ENCODE data around the gene CREB3.

The CREB3 gene

GRCh38 chr9:35748242-35748857 lies 15.9 kb downstream of the CREB3 start:
- Histone ChIP-seq H3K4me2 (ENCODE audit: low read depth, low read length, poor library complexity, severe bottlenecking) (peak overlapping the region; percentile 87), H3K36me3 (ENCODE audit: insufficient read depth, low read length) (peaks cover 13% of the 10 kb centered on the region; the same call in 1 of the 2 replicates), H3K4me3 (ENCODE audit: low read length, poor library complexity, severe bottlenecking) (peak overlapping the region; percentile 90), H2AFZ (ENCODE audit: low read length) (peak overlapping the region; percentile 89; the same call in 1 of the 2 replicates), H3K9ac (ENCODE audit: low read depth, low read length, poor library complexity, severe bottlenecking) (peak overlapping the region; percentile 79), H3K27me3 (ENCODE audit: insufficient read depth, low read length, poor library complexity, severe bottlenecking) (no peaks in the 10 kb centered on the region), H4K20me1 (ENCODE audit: insufficient read depth, low read length, poor library complexity, severe bottlenecking) (peaks cover 28% of the 10 kb centered on the region), H3K4me1 (ENCODE audit: insufficient read depth, low read length, poor library complexity, severe bottlenecking) (peaks cover 38% of the 10 kb centered on the region), H3K9me3 (ENCODE audit: insufficient read depth, low read depth, low read length) (no peaks in the 10 kb centered on the region), H3F3A (ENCODE audit: low read depth) (no peaks in the 10 kb centered on the region), H3K79me2 (ENCODE audit: insufficient read depth, low read length) (peaks cover 61% of the 10 kb centered on the region), H3K9me2 (replicated peaks; ENCODE audit: low read depth, low read length) (no peaks in the 10 kb centered on the region)
- TF ChIP-seq EZH2phosphoT487 (IDR thresholded peaks at IDR 0.05; ENCODE audit: borderline replicate concordance) (no peak), CTCF (conservative IDR thresholded peaks at IDR 0.05; ENCODE audit: low read length) (no peak)

- Histone ChIP-seq H3K4me2 (ENCODE audit: low read depth, low read length, poor library complexity, severe bottlenecking) (peak within 1 kb of the TSS; percentile 87), H3K9me2 (replicated peaks; ENCODE audit: low read depth, low read length) (no peaks in the 10 kb centered on the region), H3K9me3 (ENCODE audit: insufficient read depth, low read depth, low read length) (no peaks in the 10 kb centered on the region), H4K20me1 (ENCODE audit: insufficient read depth, low read length, poor library complexity, severe bottlenecking) (peaks cover 28% of the 10 kb centered on the region), H3K27me3 (ENCODE audit: insufficient read depth, low read length, poor library complexity, severe bottlenecking) (no peaks in the 10 kb centered on the region), H3K4me1 (ENCODE audit: insufficient read depth, low read length, poor library complexity, severe bottlenecking) (peaks cover 35% of the 10 kb centered on the region), H3K36me3 (ENCODE audit: insufficient read depth, low read length) (peaks cover 8% of the 10 kb centered on the region; the same call in 1 of the 2 replicates), H3K9ac (ENCODE audit: low read depth, low read length, poor library complexity, severe bottlenecking) (peak within 1 kb of the TSS; percentile 79), H2AFZ (ENCODE audit: low read length) (peak within 1 kb of the TSS; percentile 89), H3F3A (ENCODE audit: low read depth) (no peaks in the 10 kb centered on the region), H3K79me2 (ENCODE audit: insufficient read depth, low read length) (peaks cover 56% of the 10 kb centered on the region), H3K4me3 (ENCODE audit: low read length, poor library complexity, severe bottlenecking) (peak within 1 kb of the TSS; percentile 90)
- TF ChIP-seq EZH2phosphoT487 (IDR thresholded peaks at IDR 0.05; ENCODE audit: borderline replicate concordance) (no peak), CTCF (conservative IDR thresholded peaks at IDR 0.05; ENCODE audit: low read length) (no peak)
These were observed 16.5 kb downstream of the CREB3 start, which contains the start of the genes GBA2 and RGP1 for GRCh38 chr9:35748858-35749514. Gene GBA2, minus strand, starts transcription at chr9:35749228. Its CDS starts 524 bp downstream, at chr9:35748704. Gene RGP1, plus strand, starts transcription at chr9:35749287. Its CDS starts 469 bp downstream, at chr9:35749756.

- peaks cover 35% of the 10 kb centered on the region for H3K4me1 ChIP-seq (ENCODE audit: insufficient read depth, low read length, poor library complexity, severe bottlenecking)
- peak overlapping the region; percentile 89 for H2AFZ ChIP-seq (ENCODE audit: low read length)
These were observed 17.2 kb downstream of the CREB3 start for GRCh38 chr9:35749515-35750255.

More at GRCh38 chr9:35749515-35750255, 17.2 kb downstream of the CREB3 start:
- Histone ChIP-seq H3K9me2 (replicated peaks; ENCODE audit: low read depth, low read length) (no peaks in the 10 kb centered on the region), H3K4me3 (ENCODE audit: low read length, poor library complexity, severe bottlenecking) (peak overlapping the region; percentile 90), H3K27me3 (ENCODE audit: insufficient read depth, low read length, poor library complexity, severe bottlenecking) (no peaks in the 10 kb centered on the region), H3K79me2 (ENCODE audit: insufficient read depth, low read length) (peaks cover 50% of the 10 kb centered on the region), H3K9me3 (ENCODE audit: insufficient read depth, low read depth, low read length) (no peaks in the 10 kb centered on the region), H3K9ac (ENCODE audit: low read depth, low read length, poor library complexity, severe bottlenecking) (peak overlapping the region; percentile 79), H3K4me2 (ENCODE audit: low read depth, low read length, poor library complexity, severe bottlenecking) (peak overlapping the region; percentile 87), H3F3A (ENCODE audit: low read depth) (no peaks in the 10 kb centered on the region), H3K36me3 (ENCODE audit: insufficient read depth, low read length) (peaks cover 6% of the 10 kb centered on the region; the same call in 1 of the 2 replicates), H4K20me1 (ENCODE audit: insufficient read depth, low read length, poor library complexity, severe bottlenecking) (peaks cover 28% of the 10 kb centered on the region)
- no peak for TF ChIP-seq CTCF (conservative IDR thresholded peaks at IDR 0.05; ENCODE audit: low read length)
- no peak for TF ChIP-seq EZH2phosphoT487 (IDR thresholded peaks at IDR 0.05; ENCODE audit: borderline replicate concordance)

Measured in Loucy (cell line).